ENCODE data around the gene CADPS2. TPM values are rescaled to one million over a fixed set of nuclear protein-coding genes. Genes with fewer than 3 reads are reported as not detected.

Gene CADPS2
- total RNA-seq, 2 experiments from 2014 or later = not detected

DNA sequence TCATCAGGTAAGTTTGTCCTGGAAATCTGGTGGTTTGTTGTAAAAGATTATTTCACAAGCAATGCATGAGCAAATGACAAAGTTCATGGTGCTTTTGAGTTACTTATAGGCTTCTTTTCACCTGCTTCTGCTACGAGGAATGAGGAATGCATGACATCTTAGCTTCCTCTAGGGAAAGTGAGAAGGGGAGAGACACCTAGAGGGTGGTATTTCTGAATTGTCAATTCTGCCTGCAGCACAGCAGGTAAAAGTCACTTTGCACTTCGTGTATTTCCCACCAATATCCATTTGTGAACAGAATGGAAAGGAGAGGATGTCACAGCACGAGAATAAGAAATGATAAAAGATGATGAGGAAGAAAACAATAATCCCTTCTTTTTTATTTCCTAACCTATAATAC lies 428.3 kb downstream of the CADPS2 start:
- no peaks in the 10 kb centered on the region for H3K9me2 ChIP-seq (ENCODE audit: insufficient read depth, low read length)
- H2AFZ ChIP-seq (ENCODE audit: low read length) = no peak overlapping the region
- TF ChIP-seq EZH2phosphoT487 (IDR thresholded peaks at IDR 0.05; ENCODE audit: borderline replicate concordance, low read depth, low read length) = no peak
- TF ChIP-seq, protein P1, sequence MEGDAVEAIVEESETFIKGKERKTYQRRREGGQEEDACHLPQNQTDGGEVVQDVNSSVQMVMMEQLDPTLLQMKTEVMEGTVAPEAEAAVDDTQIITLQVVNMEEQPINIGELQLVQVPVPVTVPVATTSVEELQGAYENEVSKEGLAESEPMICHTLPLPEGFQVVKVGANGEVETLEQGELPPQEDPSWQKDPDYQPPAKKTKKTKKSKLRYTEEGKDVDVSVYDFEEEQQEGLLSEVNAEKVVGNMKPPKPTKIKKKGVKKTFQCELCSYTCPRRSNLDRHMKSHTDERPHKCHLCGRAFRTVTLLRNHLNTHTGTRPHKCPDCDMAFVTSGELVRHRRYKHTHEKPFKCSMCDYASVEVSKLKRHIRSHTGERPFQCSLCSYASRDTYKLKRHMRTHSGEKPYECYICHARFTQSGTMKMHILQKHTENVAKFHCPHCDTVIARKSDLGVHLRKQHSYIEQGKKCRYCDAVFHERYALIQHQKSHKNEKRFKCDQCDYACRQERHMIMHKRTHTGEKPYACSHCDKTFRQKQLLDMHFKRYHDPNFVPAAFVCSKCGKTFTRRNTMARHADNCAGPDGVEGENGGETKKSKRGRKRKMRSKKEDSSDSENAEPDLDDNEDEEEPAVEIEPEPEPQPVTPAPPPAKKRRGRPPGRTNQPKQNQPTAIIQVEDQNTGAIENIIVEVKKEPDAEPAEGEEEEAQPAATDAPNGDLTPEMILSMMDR (conservative IDR thresholded peaks at IDR 0.05; ENCODE audit: low read length) = no peak
- H3K79me2 ChIP-seq (ENCODE audit: insufficient read depth, low read depth, low read length) = no peaks in the 10 kb centered on the region
- no TSS peak for BruUV-seq (replicated peaks)
- H3K9me3 ChIP-seq (ENCODE audit: low read length) = no peaks in the 10 kb centered on the region
- H3K4me1 ChIP-seq (ENCODE audit: insufficient read depth, low read length, poor library complexity, severe bottlenecking) = no peaks in the 10 kb centered on the region
- intact Hi-C loops (cut with micrococcal nuclease; ENCODE audit: unreplicated experiment) = no loop called here
- DNase-seq (ENCODE audit: low spot score) = no peak
- ChIA-PET POLR2A (no interaction called here), CTCF (ENCODE audit: unreplicated experiment) (no interaction called here)
- no peaks in the 10 kb centered on the region for H4K20me1 ChIP-seq (ENCODE audit: insufficient read depth, low read length)
- no peak overlapping the region for H3K27ac ChIP-seq (ENCODE audit: low read depth, low read length, poor library complexity, severe bottlenecking)
- H3K4me3 ChIP-seq (ENCODE audit: low read depth, low read length, poor library complexity, severe bottlenecking) = no peak overlapping the region
- no peak overlapping the region for H3K4me2 ChIP-seq (ENCODE audit: low read length)
- no peaks in the 10 kb centered on the region for H3K36me3 ChIP-seq (ENCODE audit: insufficient read depth, low read length)

DNA sequence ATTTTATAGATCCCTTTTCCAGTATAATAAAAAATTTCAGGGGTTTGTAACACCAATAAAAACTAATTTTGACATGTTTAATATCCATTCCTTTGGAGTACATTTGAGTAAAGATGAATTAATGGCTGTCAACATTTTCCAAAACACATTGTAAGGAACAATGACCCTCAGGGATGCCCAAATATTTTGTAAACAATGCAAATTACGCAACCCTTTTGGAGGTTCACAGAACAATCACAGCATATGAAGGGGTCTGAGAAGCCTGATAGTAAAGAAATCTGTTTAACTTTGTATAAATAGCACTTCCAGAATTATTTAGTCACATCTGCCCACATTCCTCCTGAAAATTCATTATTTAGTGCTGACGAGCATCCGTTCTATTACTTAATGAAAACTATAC lies 428.9 kb downstream of the CADPS2 start:
- H4K20me1 ChIP-seq (ENCODE audit: insufficient read depth, low read length) = no peaks in the 10 kb centered on the region
- no peak for TF ChIP-seq EZH2phosphoT487 (IDR thresholded peaks at IDR 0.05; ENCODE audit: borderline replicate concordance, low read depth, low read length)
- TF ChIP-seq, protein P1 (conservative IDR thresholded peaks at IDR 0.05; ENCODE audit: low read length) = no peak
- no peak overlapping the region for H3K4me2 ChIP-seq (ENCODE audit: low read length)
- H3K27ac ChIP-seq (ENCODE audit: low read depth, low read length, poor library complexity, severe bottlenecking) = no peak overlapping the region
- no peaks in the 10 kb centered on the region for H3K9me2 ChIP-seq (ENCODE audit: insufficient read depth, low read length)
- no peak overlapping the region for H3K4me3 ChIP-seq (ENCODE audit: low read depth, low read length, poor library complexity, severe bottlenecking)
- DNase-seq (ENCODE audit: low spot score) = no peak
- H2AFZ ChIP-seq (ENCODE audit: low read length) = no peak overlapping the region
- BruUV-seq (replicated peaks) = no TSS peak
- no peaks in the 10 kb centered on the region for H3K79me2 ChIP-seq (ENCODE audit: insufficient read depth, low read depth, low read length)
- H3K36me3 ChIP-seq (ENCODE audit: insufficient read depth, low read length) = no peaks in the 10 kb centered on the region
- no peaks in the 10 kb centered on the region for H3K4me1 ChIP-seq (ENCODE audit: insufficient read depth, low read length, poor library complexity, severe bottlenecking)
- no peaks in the 10 kb centered on the region for H3K9me3 ChIP-seq (ENCODE audit: low read length)
- ChIA-PET CTCF (ENCODE audit: unreplicated experiment) (no interaction called here), POLR2A (no interaction called here)
- intact Hi-C loops (cut with micrococcal nuclease; ENCODE audit: unreplicated experiment) = no loop called here

DNA sequence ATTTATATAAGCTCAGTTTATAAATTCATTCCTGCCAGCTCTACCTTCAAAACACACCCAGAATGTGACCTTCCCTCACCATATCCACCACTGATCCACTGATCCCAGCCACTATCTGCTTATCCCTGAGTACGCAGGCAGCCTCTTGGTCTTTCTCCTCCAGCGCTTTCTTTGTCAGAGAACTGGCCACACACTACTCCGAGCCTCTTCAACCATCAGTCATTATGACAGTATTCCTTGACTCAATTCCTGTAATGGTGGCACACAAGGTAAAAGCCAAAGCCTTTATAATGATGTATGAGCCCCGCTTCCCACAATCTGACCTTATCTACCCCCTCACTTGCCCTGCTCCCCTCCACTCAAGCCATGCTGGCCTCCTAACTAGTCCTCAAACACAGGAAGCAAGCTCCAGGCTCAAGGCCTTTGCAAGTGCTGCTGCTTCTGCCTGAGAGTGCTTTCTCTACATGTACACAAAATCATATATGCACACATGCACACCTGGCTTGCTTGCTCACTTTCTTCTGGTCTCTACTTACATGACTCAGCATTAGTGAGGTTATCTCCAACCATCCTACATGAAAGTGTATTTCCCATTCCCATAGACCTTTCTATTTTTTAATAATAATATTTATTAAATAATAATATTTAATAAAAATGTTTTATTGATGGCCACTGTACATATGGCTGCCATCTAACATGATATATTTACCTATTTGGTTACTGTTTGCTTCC lies 431.3 kb downstream of the CADPS2 start:
- Histone ChIP-seq H3K4me2 (ENCODE audit: low read length) (no peak overlapping the region), H2AFZ (ENCODE audit: low read length) (no peak overlapping the region), H3K9me2 (ENCODE audit: insufficient read depth, low read length) (no peaks in the 10 kb centered on the region), H3K9me3 (ENCODE audit: low read length) (no peaks in the 10 kb centered on the region), H4K20me1 (ENCODE audit: insufficient read depth, low read length) (no peaks in the 10 kb centered on the region), H3K36me3 (ENCODE audit: insufficient read depth, low read length) (no peaks in the 10 kb centered on the region), H3K4me1 (ENCODE audit: insufficient read depth, low read length, poor library complexity, severe bottlenecking) (no peaks in the 10 kb centered on the region), H3K27ac (ENCODE audit: low read depth, low read length, poor library complexity, severe bottlenecking) (no peak overlapping the region), H3K79me2 (ENCODE audit: insufficient read depth, low read depth, low read length) (no peaks in the 10 kb centered on the region), H3K4me3 (ENCODE audit: low read depth, low read length, poor library complexity, severe bottlenecking) (no peak overlapping the region)
- no peak for DNase-seq (ENCODE audit: low spot score)
- ChIA-PET POLR2A (interaction anchor here (0.9 kb wide), 1 partner anchor 9 kb away, joined by 3 read pairs; no protein-coding TSS in a partner anchor), CTCF (ENCODE audit: unreplicated experiment) (no interaction called here)
- TF ChIP-seq EZH2phosphoT487 (IDR thresholded peaks at IDR 0.05; ENCODE audit: borderline replicate concordance, low read depth, low read length) = no peak
- TF ChIP-seq, protein P1 (conservative IDR thresholded peaks at IDR 0.05; ENCODE audit: low read length) = no peak
- no TSS peak for BruUV-seq (replicated peaks)
- intact Hi-C loops (cut with micrococcal nuclease; ENCODE audit: unreplicated experiment) = no loop called here
